PFSK-1 (cell line): Measurements from ENCODE around the gene SCTR.

Experiments used
- POLR2AphosphoS5 ChIP-seq: IDR thresholded peaks from 2 replicates; pipeline ENCODE4 v1.6.1; 2012; ENCODE audit warnings: low read depth, mild to moderate bottlenecking, control low read depth, low read length, moderate library complexity
- SIN3A ChIP-seq: IDR thresholded peaks from 2 replicates; pipeline ENCODE4 v1.6.1; 2012; ENCODE audit warnings: mild to moderate bottlenecking, low read length, moderate library complexity, borderline replicate concordance; ENCODE audit not compliant: insufficient read depth
- TAF1 ChIP-seq: IDR thresholded peaks from 2 replicates; pipeline ENCODE4 v1.6.1; 2012; ENCODE audit warnings: low read length, control low read depth, borderline replicate concordance; ENCODE audit not compliant: insufficient read depth

DNA sequence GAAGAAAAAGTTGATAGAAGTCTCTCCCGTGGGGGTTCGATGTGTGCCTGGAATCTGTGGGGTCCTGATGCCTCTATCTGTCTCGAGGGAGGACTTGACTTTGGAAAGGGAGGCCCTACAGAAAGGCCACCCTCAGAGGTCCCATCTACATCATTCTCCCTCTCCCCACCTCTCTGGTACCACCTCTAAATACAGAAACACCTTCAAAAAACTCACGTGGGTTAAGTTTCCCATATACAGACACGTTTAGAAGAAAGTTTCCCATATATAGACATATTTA is 97.9 kb downstream of the SCTR start:
- TF ChIP-seq TAF1 = no peak
- no peak for TF ChIP-seq SIN3A
- TF ChIP-seq POLR2AphosphoS5 = no peak
